Activated CD4-positive, alpha-beta T cell treated with anti-CD3 and anti-CD28 coated beads, Interleukin-2, Interleukin-6, amounts not matched to agents 100 ng/mL and 50 ng/mL, durations not matched to agents 16 hours and 8 hours (primary cell): Measurements from ENCODE around the gene CYP1B1.
"Not testable (repeated sequence)": the region's sequence is repeated elsewhere in the genome, so short reads cannot be mapped to it uniquely, and the experiment has no call there.

Source experiments
- DNase-seq: peaks from one replicate; pipeline ENCODE4 v3.0.0-alpha.2; 2020

Gene CYP1B1

DNA sequence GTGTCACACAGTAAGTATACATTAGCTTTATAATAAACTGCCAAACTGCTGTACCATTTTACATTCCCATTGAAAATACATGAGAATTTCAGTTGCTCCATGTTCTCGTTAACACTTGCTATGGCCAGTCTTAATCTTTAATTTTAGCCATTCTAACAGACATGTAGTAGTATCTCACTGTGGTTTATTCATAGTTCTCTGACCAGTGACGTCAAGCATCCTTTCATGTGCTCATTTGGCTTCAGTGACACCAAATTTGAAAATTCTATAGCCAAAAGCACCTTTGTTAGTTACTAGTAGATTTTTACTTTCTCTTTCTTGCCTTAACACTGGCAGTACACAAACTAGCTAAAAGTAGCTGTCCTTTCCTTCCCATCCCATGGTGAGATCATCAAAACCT, 43.0 kb downstream of the CYP1B1 start:
- no peak for DNase-seq

DNA sequence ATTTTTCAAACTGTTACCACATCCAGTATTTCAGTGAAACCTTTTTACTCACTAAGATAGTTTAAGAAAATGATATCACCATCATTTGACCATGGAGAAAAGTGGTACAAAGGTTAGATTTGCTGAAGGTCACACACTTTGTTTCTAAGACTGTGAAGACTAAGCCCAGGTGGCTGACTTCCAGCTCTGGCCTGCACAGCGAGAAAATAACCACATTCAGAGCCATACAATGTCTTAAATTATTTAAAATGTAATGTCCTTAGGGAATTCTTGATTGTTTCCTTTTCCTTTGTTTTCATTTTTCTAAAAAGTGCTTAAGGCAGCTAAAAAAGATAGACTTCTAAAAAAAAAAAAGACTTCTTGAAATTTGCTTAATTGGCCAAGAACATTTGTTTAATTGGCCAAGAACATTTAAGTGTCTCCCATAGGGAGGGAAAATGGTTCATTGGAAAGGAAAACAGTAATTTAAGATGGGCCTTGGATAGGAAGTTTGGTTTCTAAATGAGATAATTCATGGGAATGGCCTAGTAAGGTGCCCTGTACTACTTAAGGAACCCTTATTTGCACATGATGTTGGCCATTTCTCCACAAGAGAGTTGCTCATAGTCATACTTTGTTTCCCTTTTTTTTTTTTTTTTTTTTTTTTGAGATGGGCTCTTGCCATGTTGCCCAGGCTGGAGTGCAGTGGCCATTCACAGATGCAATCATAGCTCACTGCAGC, 45.2 kb downstream of the CYP1B1 start:
- DNase-seq, result no peak

DNA sequence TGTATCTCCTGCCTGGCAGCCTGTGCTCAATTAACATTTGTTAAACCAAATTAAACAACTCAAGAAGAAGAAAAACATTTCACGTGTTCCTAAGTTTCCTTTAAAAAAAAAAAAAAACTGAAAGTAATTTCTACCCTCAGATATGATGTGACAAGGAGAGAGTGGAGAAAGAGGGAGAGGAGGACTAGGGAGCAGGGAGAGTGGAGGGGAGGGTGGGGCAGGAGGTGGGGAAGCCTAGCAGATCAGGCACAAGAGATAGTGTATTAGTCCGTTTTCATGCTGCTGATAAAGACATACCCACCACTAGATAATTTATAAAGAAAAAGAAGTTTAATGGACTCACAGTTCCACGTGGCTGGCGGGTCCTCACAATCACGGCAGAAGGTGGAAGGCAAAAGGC, 46.4 kb downstream of the CYP1B1 start:
- DNase-seq, result no peak

DNA sequence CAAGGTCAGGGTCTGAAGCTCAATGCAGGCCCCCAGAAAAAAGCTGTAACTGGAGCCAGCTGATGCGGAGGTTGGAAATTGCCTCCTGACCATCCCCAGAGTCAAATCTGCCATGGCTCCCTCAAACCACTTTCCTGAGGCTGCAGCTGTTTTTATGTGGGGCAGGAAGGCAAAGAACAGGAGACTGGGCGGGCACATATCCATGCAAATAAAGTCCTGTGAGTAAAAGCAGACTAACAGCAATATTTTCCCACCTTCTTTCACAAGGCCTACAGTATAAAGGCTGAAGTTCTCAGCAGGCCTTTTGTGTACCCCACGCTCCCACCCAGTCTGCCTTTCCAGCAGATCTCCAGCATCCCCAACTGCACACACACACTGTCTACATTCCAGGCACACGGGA, 47.1 kb downstream of the CYP1B1 start:
- no peak for DNase-seq

DNA sequence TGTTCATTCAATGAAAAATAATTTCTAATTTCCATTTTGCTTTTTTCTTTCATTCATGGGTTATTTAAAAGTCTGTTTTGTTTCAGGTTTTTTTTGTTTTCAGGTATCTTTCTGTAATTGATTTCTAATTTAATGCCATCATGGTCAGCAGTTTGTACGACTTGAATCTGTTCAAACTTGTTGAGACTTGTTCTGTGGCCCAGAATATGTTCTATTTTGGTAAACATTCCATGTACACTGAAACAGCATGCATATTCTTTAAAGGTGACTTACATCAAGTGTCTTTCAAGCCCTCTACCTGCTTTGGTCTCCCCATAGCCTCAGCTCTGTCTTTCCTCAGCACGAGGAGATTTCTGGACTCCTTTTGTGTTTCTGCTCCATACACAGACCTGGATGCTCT, 49.1 kb downstream of the CYP1B1 start:
- DNase-seq, result no peak

DNA sequence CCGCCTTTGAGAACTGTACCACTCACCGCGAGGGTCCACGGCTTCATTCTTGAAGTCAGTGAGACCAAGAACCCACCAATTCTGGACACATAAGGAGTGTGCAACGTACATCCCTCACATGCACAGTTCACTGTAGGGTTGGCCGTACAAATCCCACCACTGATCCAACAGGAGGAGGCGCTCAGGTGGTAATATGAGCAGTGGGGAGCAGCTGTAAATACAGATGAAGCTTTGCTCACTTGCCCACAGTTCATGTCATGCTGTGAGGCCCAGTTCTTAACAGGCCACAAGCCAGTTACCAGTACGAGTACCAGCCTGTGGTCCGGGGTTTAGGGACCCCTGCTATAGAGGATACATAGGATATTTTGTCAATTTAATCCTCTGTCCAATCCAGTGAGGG, 54.4 kb downstream of the CYP1B1 start:
- DNase-seq, result no peak

DNA sequence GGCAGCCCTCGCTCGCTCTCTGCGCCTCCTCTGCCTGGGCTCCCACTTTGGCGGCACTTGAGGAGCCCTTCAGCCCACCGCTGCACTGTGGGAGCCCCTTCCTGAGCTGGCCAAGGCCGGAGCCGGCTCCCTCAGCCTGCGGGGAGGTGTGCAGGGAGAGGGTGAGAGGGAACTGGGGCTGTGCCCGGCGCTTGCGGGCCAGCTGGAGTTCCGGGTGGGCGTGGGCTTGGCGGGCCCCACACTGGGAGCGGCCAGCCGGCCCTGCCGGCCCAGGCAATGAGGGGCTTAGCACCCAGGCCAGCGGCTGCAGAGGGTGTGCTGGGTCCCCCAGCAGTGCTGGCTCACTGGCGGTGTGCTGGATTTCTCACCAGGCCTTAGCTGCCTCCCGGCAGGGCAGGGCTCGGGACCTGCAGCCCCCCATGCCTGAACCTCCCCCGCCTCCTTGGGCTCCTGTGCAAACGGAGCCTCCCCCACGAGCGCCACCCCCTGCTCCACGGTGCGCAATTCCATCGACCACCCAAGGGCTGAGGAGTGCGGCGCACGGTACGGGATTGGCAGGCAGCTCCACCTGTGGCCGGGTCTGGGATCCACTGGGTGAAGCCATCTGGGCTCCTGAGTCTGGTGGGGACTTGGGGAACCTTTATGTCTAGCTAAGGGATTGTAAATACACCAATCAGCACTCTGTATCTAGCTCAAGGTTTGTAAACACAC, 55.4 kb downstream of the CYP1B1 start:
- DNase-seq, result not testable (repeated sequence)

DNA sequence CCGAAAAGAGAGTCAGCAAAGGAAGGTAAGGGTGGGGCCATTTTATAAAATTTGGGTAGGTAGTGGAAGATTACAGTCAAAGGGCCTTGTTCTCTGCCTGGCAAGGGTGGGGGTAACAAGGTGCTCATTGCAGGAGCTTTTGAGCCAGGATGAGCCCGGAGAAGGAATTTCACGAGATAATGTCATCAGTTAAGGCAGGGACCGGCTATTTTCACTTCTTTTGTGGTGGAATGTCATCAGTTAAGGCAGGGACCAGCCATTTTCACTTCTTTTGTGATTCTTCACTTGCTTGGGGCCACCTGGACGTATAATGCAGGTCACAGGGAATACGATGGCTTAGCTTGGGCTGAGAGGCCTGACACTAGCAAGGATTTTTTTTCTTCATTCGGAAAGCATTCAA, 58.1 kb downstream of the CYP1B1 start:
- no peak for DNase-seq
